IPS DF 19.7 (cell line): Measurements from ENCODE around the gene DSCAML1.
A peak's percentile ranks its signal among the peaks of the same experiment; 100 is the strongest.

Source experiments
- DNase-seq: peaks from one replicate; pipeline ENCODE4 v3.0.0-alpha.2; 2013; ENCODE audit warnings: low read depth, low spot score

DSCAML1 gene

GRCh38 chr11:117428856-117429229 lies 368.2 kb downstream of the DSCAML1 start:
- DNase-seq: no peak

- DNase-seq: no peak
Observed at GRCh38 chr11:117428186-117428855, 368.7 kb downstream of the DSCAML1 start.

GRCh38 chr11:117427356-117427874 lies 369.6 kb downstream of the DSCAML1 start:
- no peak for DNase-seq

GRCh38 chr11:117426941-117427340 lies 370.1 kb downstream of the DSCAML1 start:
- no peak for DNase-seq

- DNase-seq: peak; percentile 50
Observed at GRCh38 chr11:117426297-117426685, 370.7 kb downstream of the DSCAML1 start.

- DNase-seq: no peak
Observed at GRCh38 chr11:117425679-117426296, 371.2 kb downstream of the DSCAML1 start.

GRCh38 chr11:117424781-117425180 lies 372.2 kb downstream of the DSCAML1 start:
- no peak for DNase-seq

GRCh38 chr11:117423046-117423575 lies 373.9 kb downstream of the DSCAML1 start:
- DNase-seq: no peak

- DNase-seq: no peak
Observed at GRCh38 chr11:117421476-117421875, 375.5 kb downstream of the DSCAML1 start.

- DNase-seq: no peak
Observed at GRCh38 chr11:117421041-117421440, 376.0 kb downstream of the DSCAML1 start.

- DNase-seq: no peak
Observed at GRCh38 chr11:117420598-117420997, 376.4 kb downstream of the DSCAML1 start.

- DNase-seq: no peak
Observed at GRCh38 chr11:117420143-117420485, 376.9 kb downstream of the DSCAML1 start.

GRCh38 chr11:117419482-117420142 lies 377.4 kb downstream of the DSCAML1 start:
- no peak for DNase-seq

- DNase-seq: no peak
Observed at GRCh38 chr11:117418737-117419481, 378.1 kb downstream of the DSCAML1 start.

- DNase-seq: no peak
Observed at GRCh38 chr11:117417856-117418255, 379.2 kb downstream of the DSCAML1 start.

GRCh38 chr11:117417342-117417741 lies 379.7 kb downstream of the DSCAML1 start:
- no peak for DNase-seq

GRCh38 chr11:117415358-117415896 lies 381.6 kb downstream of the DSCAML1 start:
- DNase-seq: no peak

GRCh38 chr11:117414724-117415123 lies 382.3 kb downstream of the DSCAML1 start:
- DNase-seq: no peak

- no peak for DNase-seq
Observed at GRCh38 chr11:117413616-117414015, 383.4 kb downstream of the DSCAML1 start.

GRCh38 chr11:117412653-117413275 lies 384.3 kb downstream of the DSCAML1 start:
- DNase-seq: no peak

- DNase-seq: no peak
Observed at GRCh38 chr11:117412176-117412575, 384.8 kb downstream of the DSCAML1 start.
